ENCODE data around the gene FADS1.

- TF ChIP-seq, protein P1, sequence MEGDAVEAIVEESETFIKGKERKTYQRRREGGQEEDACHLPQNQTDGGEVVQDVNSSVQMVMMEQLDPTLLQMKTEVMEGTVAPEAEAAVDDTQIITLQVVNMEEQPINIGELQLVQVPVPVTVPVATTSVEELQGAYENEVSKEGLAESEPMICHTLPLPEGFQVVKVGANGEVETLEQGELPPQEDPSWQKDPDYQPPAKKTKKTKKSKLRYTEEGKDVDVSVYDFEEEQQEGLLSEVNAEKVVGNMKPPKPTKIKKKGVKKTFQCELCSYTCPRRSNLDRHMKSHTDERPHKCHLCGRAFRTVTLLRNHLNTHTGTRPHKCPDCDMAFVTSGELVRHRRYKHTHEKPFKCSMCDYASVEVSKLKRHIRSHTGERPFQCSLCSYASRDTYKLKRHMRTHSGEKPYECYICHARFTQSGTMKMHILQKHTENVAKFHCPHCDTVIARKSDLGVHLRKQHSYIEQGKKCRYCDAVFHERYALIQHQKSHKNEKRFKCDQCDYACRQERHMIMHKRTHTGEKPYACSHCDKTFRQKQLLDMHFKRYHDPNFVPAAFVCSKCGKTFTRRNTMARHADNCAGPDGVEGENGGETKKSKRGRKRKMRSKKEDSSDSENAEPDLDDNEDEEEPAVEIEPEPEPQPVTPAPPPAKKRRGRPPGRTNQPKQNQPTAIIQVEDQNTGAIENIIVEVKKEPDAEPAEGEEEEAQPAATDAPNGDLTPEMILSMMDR (optimal IDR thresholded peaks at IDR 0.05 in 1 of 3, IDR thresholded peaks at IDR 0.05 in 1 of 3, conservative IDR thresholded peaks at IDR 0.05 in 1 of 3; ENCODE audit: extremely low read depth in 1 of 3, insufficient read depth in 2 of 3, low read length in 3 of 3) = no peak
- no peak for TF ChIP-seq EZH2 (IDR thresholded peaks at IDR 0.05; ENCODE audit: low read length)
Measured at GRCh38 chr11:61814958-61815789, 1.6 kb downstream of the FADS1 start.

Data from keratinocyte (primary cell).